Cardiac fibroblast (primary cell): Measurements from ENCODE around the gene MMP24.

Experiments
- DNase-seq, 2 donors: peaks; one replicate each; pipeline versions ENCODE4 v3.0.0 to v3.0.0-alpha.2; 2010; ENCODE audit warnings: low read depth in 2 of 2
- H3K4me3 ChIP-seq, 2 donors: replicated peaks in 1 of 2; 1 replicate in 1 of 2; 2 replicates in 1 of 2; pipeline ENCODE4 v1.5.1; 2011; ENCODE audit warnings: low read depth in 2 of 2, low read length in 2 of 2, mild to moderate bottlenecking in 2 of 2, moderate library complexity in 1 of 2
- CTCF ChIP-seq: IDR thresholded peaks from one replicate; pipeline ENCODE4 v1.5.1; 2011; ENCODE audit warnings: low read depth, mild to moderate bottlenecking, low read length, inconsistent platforms

MMP24 gene

GRCh38 chr20:35295674-35296073, 69.2 kb downstream of the MMP24 start:
- DNase-seq: no peak
- TF ChIP-seq CTCF: no peak
- no peak overlapping the region for H3K4me3 ChIP-seq

GRCh38 chr20:35296101-35296554, 69.6 kb downstream of the MMP24 start:
- DNase-seq: no peak
- H3K4me3 ChIP-seq: no peak overlapping the region
- no peak for TF ChIP-seq CTCF

- H3K4me3 ChIP-seq: no peak overlapping the region
- peak in 1 of 2 donors; percentile 27 for DNase-seq
- TF ChIP-seq CTCF: no peak
Observed at GRCh38 chr20:35297155-35297554, 70.7 kb downstream of the MMP24 start.

GRCh38 chr20:35297740-35298139, 71.2 kb downstream of the MMP24 start:
- DNase-seq: no peak
- TF ChIP-seq CTCF: no peak
- H3K4me3 ChIP-seq: no peak overlapping the region

GRCh38 chr20:35298264-35298663, 71.8 kb downstream of the MMP24 start:
- TF ChIP-seq CTCF: no peak
- no peak overlapping the region for H3K4me3 ChIP-seq
- no peak for DNase-seq

GRCh38 chr20:35299780-35300179, 73.3 kb downstream of the MMP24 start:
- no peak for DNase-seq
- TF ChIP-seq CTCF: no peak
- no peak overlapping the region for H3K4me3 ChIP-seq
